HG02981 (cell line): ENCODE results near the gene BRCA1.
"Not testable (repeated sequence)": the region's sequence is repeated elsewhere in the genome, so short reads cannot be mapped to it uniquely, and the experiment has no call there.

Source experiments
- ATAC-seq: cut with Tn5 transposase; IDR thresholded peaks from one replicate; pipeline ENCODE4 v1.9.1; 2021; ENCODE audit warnings: mild to moderate bottlenecking, moderate library complexity; ENCODE audit not compliant: unreplicated experiment

BRCA1 gene

GRCh38 chr17:43134774-43135453 lies 9.8 kb upstream of the BRCA1 start:
- no peak for ATAC-seq

GRCh38 chr17:43133439-43133838 lies 8.3 kb upstream of the BRCA1 start:
- ATAC-seq: not testable (repeated sequence)

- ATAC-seq: no peak
Measured at GRCh38 chr17:43132117-43132516, 7.0 kb upstream of the BRCA1 start.

- no peak for ATAC-seq
Measured at GRCh38 chr17:43129671-43130010, 4.5 kb upstream of the BRCA1 start.

- ATAC-seq: not testable (repeated sequence)
Measured at GRCh38 chr17:43127333-43127876, 2.2 kb upstream of the BRCA1 start.

GRCh38 chr17:43126911-43127290 lies 1.7 kb upstream of the BRCA1 start:
- ATAC-seq: no peak

GRCh38 chr17:43125967-43126910 lies 1.1 kb upstream of the BRCA1 start:
- no peak for ATAC-seq

GRCh38 chr17:43118679-43119615 lies 6.2 kb downstream of the BRCA1 start:
- no peak for ATAC-seq

GRCh38 chr17:43114151-43114552 lies 11.0 kb downstream of the BRCA1 start:
- ATAC-seq: no peak

- ATAC-seq: no peak
Measured at GRCh38 chr17:43106552-43106951, 18.6 kb downstream of the BRCA1 start.

- no peak for ATAC-seq
Measured at GRCh38 chr17:43105146-43105545, 20.0 kb downstream of the BRCA1 start.

GRCh38 chr17:43104665-43105064 lies 20.5 kb downstream of the BRCA1 start:
- no peak for ATAC-seq

- not testable (repeated sequence) for ATAC-seq
Measured at GRCh38 chr17:43095364-43095763, 29.8 kb downstream of the BRCA1 start.

- no peak for ATAC-seq
Measured at GRCh38 chr17:43094129-43094835, 30.9 kb downstream of the BRCA1 start.

GRCh38 chr17:43092901-43093300 lies 32.3 kb downstream of the BRCA1 start:
- no peak for ATAC-seq

- ATAC-seq: no peak
Measured at GRCh38 chr17:43090022-43090421, 35.1 kb downstream of the BRCA1 start.

GRCh38 chr17:43085474-43085873 lies 39.7 kb downstream of the BRCA1 start:
- no peak for ATAC-seq

GRCh38 chr17:43079641-43080302 lies 45.4 kb downstream of the BRCA1 start:
- no peak for ATAC-seq

GRCh38 chr17:43074869-43075268 lies 50.3 kb downstream of the BRCA1 start:
- ATAC-seq: no peak

- ATAC-seq: no peak
Measured at GRCh38 chr17:43070872-43071271, 54.3 kb downstream of the BRCA1 start.
